Measurements from ENCODE around the gene ZCWPW1. TPM values are rescaled to one million over a fixed set of nuclear protein-coding genes. Genes with fewer than 3 reads are reported as not detected.
"Not testable (repeated sequence)": the region's sequence is repeated elsewhere in the genome, so short reads cannot be mapped to it uniquely, and the experiment has no call there.

ZCWPW1 gene
- total RNA-seq, 2 experiments from 2014 or later = 3.0 to 3.4 TPM

DNA sequence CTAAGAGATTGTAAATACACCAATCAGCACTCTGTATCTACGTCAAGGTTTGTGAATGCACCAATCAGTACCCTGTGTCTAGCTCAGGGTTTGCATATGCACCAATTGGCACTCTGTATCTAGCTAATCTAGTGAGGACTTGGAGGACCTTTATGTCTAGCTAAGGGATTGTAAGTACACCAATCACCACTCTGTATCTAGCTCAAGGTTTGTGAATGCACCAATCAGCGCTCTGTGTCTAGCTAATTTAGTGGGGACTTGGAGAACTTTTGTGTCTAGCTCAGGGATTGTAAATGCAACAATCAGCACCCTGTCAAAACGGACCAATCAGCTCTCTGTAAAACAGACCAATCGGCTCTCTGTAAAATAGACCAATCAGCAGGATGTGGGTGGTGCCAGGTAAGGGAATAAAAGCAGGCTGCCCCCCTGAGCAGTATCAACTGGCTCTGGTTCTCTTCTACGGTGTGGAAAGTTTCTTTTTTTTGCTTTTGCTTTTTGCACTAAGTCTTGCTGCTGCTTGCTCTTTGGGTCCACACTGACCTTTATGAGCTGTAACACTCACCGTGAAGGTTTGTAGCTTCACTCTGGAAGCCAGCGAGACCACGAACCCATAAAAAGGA lies 46.2 kb downstream of the ZCWPW1 start:
- ATAC-seq = peak; percentile 19

DNA sequence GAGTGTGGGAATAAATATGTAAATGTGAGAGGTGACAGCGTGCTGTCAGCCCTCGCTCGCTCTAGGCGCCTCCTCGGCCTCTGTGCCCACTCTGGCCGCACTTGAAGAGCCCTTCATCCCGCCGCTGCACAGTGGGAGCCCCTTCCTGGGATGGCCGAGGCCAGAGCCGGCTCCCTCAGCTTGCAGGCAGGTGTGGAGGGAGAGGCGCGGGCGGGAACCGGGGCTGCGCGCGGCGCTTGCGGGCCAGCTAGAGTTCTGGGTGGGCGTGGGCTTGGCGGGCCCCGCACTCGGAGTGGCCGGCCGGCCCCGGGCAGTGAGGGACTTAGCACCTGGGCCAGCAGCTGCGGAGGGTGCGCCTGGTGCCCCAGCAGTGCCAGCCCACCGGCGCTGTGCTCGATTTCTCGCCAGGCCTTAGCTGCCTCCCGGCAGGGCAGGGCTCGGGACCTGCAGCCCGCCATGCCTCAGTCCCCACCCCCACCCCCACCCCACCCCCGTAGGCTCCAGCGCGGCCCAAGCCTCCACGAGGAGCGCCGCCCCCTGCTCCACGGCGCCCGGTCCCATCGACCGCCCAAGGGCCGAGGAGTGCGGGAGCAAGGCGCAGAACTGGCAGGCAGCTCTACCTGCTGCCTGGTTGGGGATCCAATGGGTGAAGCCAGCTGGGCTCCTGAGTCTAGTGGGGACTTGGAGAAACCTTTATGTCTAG lies 46.8 kb downstream of the ZCWPW1 start:
- H3K9me3 Mint-ChIP-seq (ENCODE audit: low read depth); DNase-seq; H3K4me3 Mint-ChIP-seq; H3K4me1 Mint-ChIP-seq; ATAC-seq; H3K36me3 Mint-ChIP-seq (ENCODE audit: low read depth); H3K27me3 Mint-ChIP-seq; H3K27ac Mint-ChIP-seq; intact Hi-C loops (cut with DNase I, micrococcal nuclease): not testable (repeated sequence)
- POLR2A ChIA-PET = interaction anchor here (1.3 kb wide), 1 partner anchor 15 kb away, joined by 3 read pairs; no protein-coding TSS in a partner anchor
- CTCF ChIA-PET = interaction anchor here (0.6 to 1.4 kb wide), 3 partner anchors 9 to 848 kb away, joined by 3 to 6 read pairs (median 4); no protein-coding TSS in a partner anchor

More for the DNA sequence above, 46.2 kb downstream of the ZCWPW1 start:
- DNase-seq; H3K36me3 Mint-ChIP-seq (ENCODE audit: low read depth); H3K27me3 Mint-ChIP-seq; H3K27ac Mint-ChIP-seq; H3K4me3 Mint-ChIP-seq; intact Hi-C loops (cut with DNase I, micrococcal nuclease); H3K9me3 Mint-ChIP-seq (ENCODE audit: low read depth); H3K4me1 Mint-ChIP-seq: not testable (repeated sequence)
- CTCF ChIA-PET = interaction anchor here (0.7 to 1.4 kb wide), 2 partner anchors 25 to 443 kb away, joined by 4 to 6 read pairs; no protein-coding TSS in a partner anchor
- POLR2A ChIA-PET = interaction anchor here (1.3 kb wide), 1 partner anchor 16 kb away, joined by 3 read pairs; no protein-coding TSS in a partner anchor

- Mint-ChIP-seq H3K4me3 (no peak overlapping the region), H3K27me3 (peaks cover 2% of the 10 kb centered on the region), H3K27ac (no peak overlapping the region), H3K4me1 (peaks cover 5% of the 10 kb centered on the region), H3K9me3 (ENCODE audit: low read depth) (no peaks in the 10 kb centered on the region), H3K36me3 (ENCODE audit: low read depth) (no peaks in the 10 kb centered on the region)
- POLR2A ChIA-PET = no interaction called here
- ATAC-seq (no peak), DNase-seq (no peak)
- intact Hi-C loops (cut with DNase I, micrococcal nuclease) = no loop called here
- CTCF ChIA-PET = interaction anchor here (0.6 to 1.2 kb wide), 2 partner anchors 9 to 28 kb away, joined by 3 to 4 read pairs; no protein-coding TSS in a partner anchor
Observed at GRCh38 chr7:100380196-100380595, 48.3 kb downstream of the ZCWPW1 start.

- no peak for DNase-seq
- Mint-ChIP-seq H3K4me3 (no peak overlapping the region), H3K9me3 (ENCODE audit: low read depth) (no peaks in the 10 kb centered on the region), H3K4me1 (peaks cover 2% of the 10 kb centered on the region), H3K27ac (no peak overlapping the region), H3K27me3 (no peaks in the 10 kb centered on the region), H3K36me3 (ENCODE audit: low read depth) (no peaks in the 10 kb centered on the region)
- ChIA-PET CTCF (no interaction called here), POLR2A (interaction anchor here (0.5 to 0.7 kb wide), 2 partner anchors 61 to 66 kb away, joined by 6 read pairs; no protein-coding TSS in a partner anchor)
- intact Hi-C loops (cut with DNase I, micrococcal nuclease) = no loop called here
- no peak for ATAC-seq
Observed at GRCh38 chr7:100378114-100378755, 50.3 kb downstream of the ZCWPW1 start.

- H3K9me3 Mint-ChIP-seq (ENCODE audit: low read depth) = no peaks in the 10 kb centered on the region
- intact Hi-C loops (cut with DNase I, micrococcal nuclease) = no loop called here
- ChIA-PET POLR2A (no interaction called here), CTCF (no interaction called here)
- peaks cover 11% of the 10 kb centered on the region for H3K4me1 Mint-ChIP-seq
- H3K27ac Mint-ChIP-seq = no peak overlapping the region
- no peaks in the 10 kb centered on the region for H3K36me3 Mint-ChIP-seq (ENCODE audit: low read depth)
- H3K27me3 Mint-ChIP-seq = no peaks in the 10 kb centered on the region
- no peak for DNase-seq
- H3K4me3 Mint-ChIP-seq = no peak overlapping the region
- ATAC-seq = no peak
Observed at GRCh38 chr7:100376066-100376465, 52.4 kb downstream of the ZCWPW1 start.

DNA sequence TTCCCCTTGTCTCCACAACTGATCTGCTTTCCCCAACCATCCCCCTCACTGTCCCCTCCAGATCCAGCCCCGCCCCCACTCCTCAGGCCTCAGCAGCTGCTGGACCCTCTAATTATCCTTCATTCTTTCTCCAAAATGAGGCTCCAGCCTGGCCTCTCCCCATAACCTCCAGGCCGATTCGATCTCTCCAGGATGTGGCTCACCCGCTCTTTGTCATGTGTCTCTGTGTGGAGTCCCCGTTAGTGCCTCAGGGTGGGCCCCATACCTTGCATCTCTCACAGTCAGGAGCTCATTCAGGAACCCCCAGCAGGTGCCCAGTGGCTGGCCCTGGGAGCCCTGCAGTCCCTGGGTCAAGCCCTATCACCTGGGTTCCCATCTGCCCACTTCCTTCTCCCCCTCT lies 53.9 kb downstream of the ZCWPW1 start:
- no peak overlapping the region for H3K4me3 Mint-ChIP-seq
- ChIA-PET POLR2A (no interaction called here), CTCF (interaction anchor here (0.7 kb wide), 1 partner anchor 33 kb away, joined by 6 read pairs; no protein-coding TSS in a partner anchor)
- intact Hi-C loops (cut with DNase I, micrococcal nuclease) = no loop called here
- ATAC-seq (no peak), DNase-seq (no peak)
- no peak overlapping the region for H3K27ac Mint-ChIP-seq
- H3K9me3 Mint-ChIP-seq (ENCODE audit: low read depth) = no peaks in the 10 kb centered on the region
- peaks cover 11% of the 10 kb centered on the region for H3K4me1 Mint-ChIP-seq
- H3K36me3 Mint-ChIP-seq (ENCODE audit: low read depth) = no peaks in the 10 kb centered on the region
- no peaks in the 10 kb centered on the region for H3K27me3 Mint-ChIP-seq

- H3K27ac Mint-ChIP-seq; ATAC-seq; H3K27me3 Mint-ChIP-seq; H3K4me3 Mint-ChIP-seq; intact Hi-C loops (cut with DNase I, micrococcal nuclease); H3K36me3 Mint-ChIP-seq (ENCODE audit: low read depth); DNase-seq; H3K9me3 Mint-ChIP-seq (ENCODE audit: low read depth); POLR2A ChIA-PET: not testable (repeated sequence)
- peaks cover 11% of the 10 kb centered on the region for H3K4me1 Mint-ChIP-seq
- CTCF ChIA-PET = interaction anchor here (0.5 to 0.7 kb wide), 2 partner anchors 22 to 33 kb away, joined by 3 to 6 read pairs; no protein-coding TSS in a partner anchor
Observed at GRCh38 chr7:100373870-100374598, 54.5 kb downstream of the ZCWPW1 start.

DNA sequence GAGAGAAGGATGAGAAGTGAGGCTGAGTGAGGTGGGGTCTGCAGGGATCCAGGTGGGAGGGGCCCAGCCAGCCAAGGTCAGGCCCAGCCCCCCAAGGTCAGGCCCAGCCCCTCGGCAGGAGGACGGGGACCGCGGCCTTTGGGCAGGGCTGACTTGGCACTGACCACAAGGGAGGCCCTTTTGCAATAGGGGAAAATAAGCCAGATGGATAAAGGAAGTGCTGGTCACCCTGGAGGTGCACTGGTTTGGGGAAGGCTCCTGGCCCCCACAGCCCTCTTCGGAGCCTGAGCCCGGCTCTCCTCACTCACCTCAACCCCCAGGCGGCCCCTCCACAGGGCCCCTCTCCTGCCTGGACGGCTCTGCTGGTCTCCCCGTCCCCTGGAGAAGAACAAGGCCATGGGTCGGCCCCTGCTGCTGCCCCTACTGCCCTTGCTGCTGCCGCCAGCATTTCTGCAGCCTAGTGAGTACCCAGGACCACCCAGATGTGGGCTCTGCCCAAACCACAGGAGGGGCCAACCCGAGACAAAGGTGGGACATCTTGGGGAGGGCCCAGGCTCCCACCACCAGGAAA lies 55.2 kb downstream of the ZCWPW1 start, which contains the start of gene PILRA:
PILRA (plus strand) TSS at position 227 of the 571 bp plus-strand sequence; CDS start at position 397, 170 bp downstream.
- ChIA-PET CTCF (no interaction called here), POLR2A (no interaction called here)
- DNase-seq = no peak
- Mint-ChIP-seq H3K9me3 (ENCODE audit: low read depth) (no peaks in the 10 kb centered on the region), H3K27ac (peak within 1 kb of the TSS; percentile 78), H3K27me3 (no peaks in the 10 kb centered on the region), H3K36me3 (ENCODE audit: low read depth) (peaks cover 2% of the 10 kb centered on the region), H3K4me1 (peaks cover 11% of the 10 kb centered on the region), H3K4me3 (no peak within 1 kb of the TSS)
- intact Hi-C loops (cut with DNase I, micrococcal nuclease) = no loop called here
- no peak for ATAC-seq

DNA sequence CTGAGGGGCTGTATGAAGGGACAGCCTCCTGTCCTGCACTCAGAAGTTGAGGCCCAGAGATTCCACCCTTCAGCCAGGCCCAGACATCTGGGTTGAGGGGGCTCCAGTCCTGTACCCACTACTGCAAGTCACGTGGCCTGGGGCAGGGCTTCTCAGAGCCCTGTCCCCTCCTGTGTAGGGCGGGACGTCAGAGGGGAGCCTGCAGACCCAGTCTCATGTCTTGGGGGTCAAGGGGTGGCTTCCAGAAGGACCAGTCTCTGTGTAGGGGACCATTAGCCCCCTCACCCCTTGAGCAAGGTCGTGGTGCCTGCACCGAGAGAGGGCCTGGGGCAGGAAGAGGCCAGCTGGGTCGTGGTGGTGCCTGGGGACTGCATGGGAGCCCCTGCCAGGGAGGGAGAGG lies 55.8 kb downstream of the ZCWPW1 start:
- intact Hi-C loops (cut with DNase I, micrococcal nuclease) = no loop called here
- no peaks in the 10 kb centered on the region for H3K9me3 Mint-ChIP-seq (ENCODE audit: low read depth)
- H3K4me1 Mint-ChIP-seq = peaks cover 11% of the 10 kb centered on the region
- DNase-seq = no peak
- H3K27me3 Mint-ChIP-seq = no peaks in the 10 kb centered on the region
- ATAC-seq = peak; percentile 7
- H3K4me3 Mint-ChIP-seq = no peak overlapping the region
- peaks cover 2% of the 10 kb centered on the region for H3K36me3 Mint-ChIP-seq (ENCODE audit: low read depth)
- CTCF ChIA-PET = no interaction called here
- no peak overlapping the region for H3K27ac Mint-ChIP-seq
- POLR2A ChIA-PET = no interaction called here

GRCh38 chr7:100372256-100372655 lies 56.2 kb downstream of the ZCWPW1 start:
- Mint-ChIP-seq H3K36me3 (ENCODE audit: low read depth) (peaks cover 5% of the 10 kb centered on the region), H3K4me3 (no peak overlapping the region), H3K27me3 (no peaks in the 10 kb centered on the region), H3K27ac (peak overlapping the region; percentile 78), H3K9me3 (ENCODE audit: low read depth) (no peaks in the 10 kb centered on the region), H3K4me1 (peaks cover 13% of the 10 kb centered on the region)
- DNase-seq (peak; percentile 38), ATAC-seq (peak; percentile 69)
- intact Hi-C loops (cut with DNase I, micrococcal nuclease) = no loop called here
- ChIA-PET CTCF (no interaction called here), POLR2A (no interaction called here)
